ENCODE data around the gene LKAAEAR1. TPM values are rescaled to one million over a fixed set of nuclear protein-coding genes. Genes with fewer than 3 reads are reported as not detected.

The LKAAEAR1 gene
- total and polyA plus RNA-seq, 2 of the 13 experiments (the other 11 are each of a cell fraction or from before 2014, with no cell fraction given): not detected

- TF ChIP-seq ZNF883 (CRISPR knock-in tag; IDR thresholded peaks at IDR 0.05; ENCODE audit: not compliant biosample characterization) (peak; percentile 77), ZNF556 (CRISPR knock-in tag; IDR thresholded peaks at IDR 0.05; ENCODE audit: borderline replicate concordance) (peak; percentile 59), CSRNP2 (CRISPR knock-in tag; conservative IDR thresholded peaks at IDR 0.05; ENCODE audit: low read depth) (no peak), ZNF7 (CRISPR knock-in tag; IDR thresholded peaks at IDR 0.05) (no peak), SIN3A (IDR thresholded peaks at IDR 0.05; ENCODE audit: borderline replicate concordance, low read depth, low read length) (peak; percentile 21; the same call in 1 of the 2 replicates), TBX3 (IDR thresholded peaks at IDR 0.05; ENCODE audit: borderline replicate concordance) (no peak), ZNF558 (CRISPR knock-in tag; IDR thresholded peaks at IDR 0.05; ENCODE audit: borderline replicate concordance) (peak; percentile 24; the same call in 1 of the 2 replicates), ZFX (CRISPR knock-in tag; IDR thresholded peaks at IDR 0.05; ENCODE audit: low read depth) (peak; percentile 80), EP300 (IDR thresholded peaks at IDR 0.05; ENCODE audit: low read depth in 2 of 2, low read length in 2 of 2) (peak in 1 of 2 experiments; percentile 27; a peak in 1 of 4 replicates), EP300 (CRISPR knock-in tag; IDR thresholded peaks at IDR 0.05; ENCODE audit: borderline replicate concordance) (0 out of 2 replicates have a peak, but pooled peaks have one; percentile 16), EEA1 (CRISPR knock-in tag; IDR thresholded peaks at IDR 0.05; ENCODE audit: borderline replicate concordance) (peak; percentile 69; the same call in 1 of the 2 replicates), DRAP1 (CRISPR knock-in tag; IDR thresholded peaks at IDR 0.05) (no peak; the same call in 1 of the 2 replicates), ATF2 (CRISPR knock-in tag; IDR thresholded peaks at IDR 0.05) (peak; percentile 65), MAX (IDR thresholded peaks at IDR 0.05) (peak; percentile 81), ZNF816 (CRISPR knock-in tag; IDR thresholded peaks at IDR 0.05; ENCODE audit: borderline replicate concordance) (peak; percentile 54; the same call in 1 of the 2 replicates), IKZF1 (IDR thresholded peaks at IDR 0.05) (no peak), ZSCAN5A (CRISPR knock-in tag; IDR thresholded peaks at IDR 0.05; ENCODE audit: borderline replicate concordance) (no peak; the same call in 1 of the 2 replicates), ZUFSP (CRISPR knock-in tag; IDR thresholded peaks at IDR 0.05; ENCODE audit: borderline replicate concordance) (no peak), CC2D1A (CRISPR knock-in tag; IDR thresholded peaks at IDR 0.05) (0 out of 2 replicates have a peak, but pooled peaks have one; percentile 55), ELF3 (CRISPR knock-in tag; IDR thresholded peaks at IDR 0.05) (peak; percentile 68), ZNF33A (CRISPR knock-in tag; IDR thresholded peaks at IDR 0.05; ENCODE audit: borderline replicate concordance) (no peak), SALL1 (CRISPR knock-in tag; IDR thresholded peaks at IDR 0.05) (peak; percentile 34; the same call in 1 of the 2 replicates)
Measured at GRCh38 chr20:64042054-64042781, 42.0 kb downstream of the LKAAEAR1 start (continued).

Data from HepG2 (cell line).